Neuronal stem cell (in vitro differentiated cells): ENCODE results near the gene SHC1.

Experiments used
- DNase-seq: peaks from one replicate; pipeline ENCODE4 v3.0.0-alpha.2; 2013; ENCODE audit warnings: low spot score
- H2AFZ ChIP-seq: one replicate; pipeline ENCODE4 v1.6.1; 2013; ENCODE audit warnings: mild to moderate bottlenecking, low read length, inconsistent platforms
- H2AK5ac ChIP-seq: 2 replicates; pipeline ENCODE4 v1.6.1; 2013; ENCODE audit warnings: low read depth, mild to moderate bottlenecking, inconsistent platforms, low read length, moderate library complexity, mixed read lengths
- H2BK120ac ChIP-seq: 2 replicates; pipeline ENCODE4 v1.6.1; 2013; ENCODE audit warnings: low read depth, mild to moderate bottlenecking, inconsistent platforms, low read length, moderate library complexity, mixed read lengths
- H2BK12ac ChIP-seq: one replicate; pipeline ENCODE4 v1.6.1; 2013; ENCODE audit warnings: low read length, inconsistent platforms
- H2BK15ac ChIP-seq: 2 replicates; pipeline ENCODE4 v1.6.1; 2013; ENCODE audit warnings: mild to moderate bottlenecking, low read length, inconsistent platforms, mixed read lengths
- H2BK5ac ChIP-seq: one replicate; pipeline ENCODE4 v1.6.1; 2013; ENCODE audit warnings: inconsistent platforms, mild to moderate bottlenecking, low read length, moderate library complexity
- H3K14ac ChIP-seq: one replicate; pipeline ENCODE4 v1.6.1; 2013; ENCODE audit warnings: low read length, inconsistent platforms
- H3K18ac ChIP-seq: 2 replicates; pipeline ENCODE4 v1.6.1; 2013; ENCODE audit warnings: low read length, inconsistent platforms
- H3K23ac ChIP-seq: 2 replicates; pipeline ENCODE4 v1.6.1; 2013; ENCODE audit warnings: low read depth, mild to moderate bottlenecking, mixed read lengths, low read length, inconsistent platforms; ENCODE audit not compliant: poor library complexity
- H3K27ac ChIP-seq: replicated peaks from 3 replicates; pipeline ENCODE4 v1.5.1; 2013; ENCODE audit warnings: low read length, inconsistent platforms
- H3K27me3 ChIP-seq, 3 experiments: 2 replicates each; pipeline ENCODE4 v1.6.1; 2013; ENCODE audit warnings: low read length in 3 of 3, mild to moderate bottlenecking in 2 of 3, inconsistent platforms in 1 of 3, low read depth in 1 of 3, mixed read lengths in 1 of 3, moderate library complexity in 1 of 3; ENCODE audit not compliant: control insufficient read depth in 3 of 3, insufficient read depth in 3 of 3
- H3K36me3 ChIP-seq, 2 donors: replicated peaks in 1 of 2; 2 replicates each; pipeline ENCODE4 v1.6.1; 2013; ENCODE audit warnings: low read length in 2 of 2; ENCODE audit not compliant: control insufficient read depth in 2 of 2, insufficient read depth in 2 of 2
- H3K4ac ChIP-seq: 2 replicates; pipeline ENCODE4 v1.6.1; 2013; ENCODE audit warnings: inconsistent platforms, mild to moderate bottlenecking, low read length, moderate library complexity
- H3K4me1 ChIP-seq, 2 donors: 1 replicate in 1 of 2; 2 replicates in 1 of 2; pipeline ENCODE4 v1.6.1; 2013; ENCODE audit warnings: low read length in 2 of 2, low read depth in 1 of 2; ENCODE audit not compliant: control insufficient read depth in 2 of 2, insufficient read depth in 1 of 2
- H3K4me2 ChIP-seq: one replicate; pipeline ENCODE4 v1.6.1; 2013; ENCODE audit warnings: mild to moderate bottlenecking, low read length, inconsistent platforms; ENCODE audit not compliant: insufficient read depth, poor library complexity, severe bottlenecking
- H3K4me3 ChIP-seq, 2 donors: 2 replicates each; pipeline ENCODE4 v1.5.1; 2013; ENCODE audit warnings: low read length in 2 of 2, mild to moderate bottlenecking in 2 of 2, inconsistent platforms in 1 of 2, moderate library complexity in 1 of 2
- H3K79me1 ChIP-seq: one replicate; pipeline ENCODE4 v1.6.1; 2013; ENCODE audit warnings: low read depth, mild to moderate bottlenecking, inconsistent platforms, low read length, moderate library complexity
- H3K9ac ChIP-seq: one replicate; pipeline ENCODE4 v1.6.1; 2013; ENCODE audit warnings: mild to moderate bottlenecking, low read depth, low read length, inconsistent platforms; ENCODE audit not compliant: poor library complexity
- H3K9me3 ChIP-seq, 2 donors: replicated peaks in 1 of 2; 2 replicates each; pipeline versions ENCODE3 to v1.6.1; 2013; ENCODE audit warnings: low read length in 2 of 2, mild to moderate bottlenecking in 2 of 2, inconsistent platforms in 1 of 2, low read depth in 1 of 2, mixed read lengths in 1 of 2, moderate library complexity in 1 of 2; ENCODE audit not compliant: control insufficient read depth in 2 of 2, insufficient read depth in 1 of 2
- H4K8ac ChIP-seq: one replicate; pipeline ENCODE4 v1.6.1; 2013; ENCODE audit warnings: low read depth, mild to moderate bottlenecking, inconsistent platforms, low read length, moderate library complexity
- H4K91ac ChIP-seq: one replicate; pipeline ENCODE4 v1.6.1; 2013; ENCODE audit warnings: low read length, low read depth, mild to moderate bottlenecking, inconsistent platforms; ENCODE audit not compliant: poor library complexity
- WGBS, 2 donors: extraction: QIAGEN DNeasy Blood & Tissue Kit; methylation state at CpG; one replicate each; pipeline ENCODE4 v1.1.7; 2013; ENCODE audit warnings: missing lambda C conversion rate in 2 of 2, mixed read lengths in 1 of 2; ENCODE audit not compliant: insufficient read length in 2 of 2, insufficient replicate concordance in 1 of 2; ENCODE audit errors: extremely low coverage in 2 of 2; 5-methylcytosine and 5-hydroxymethylcytosine counted together

The SHC1 gene

DNA sequence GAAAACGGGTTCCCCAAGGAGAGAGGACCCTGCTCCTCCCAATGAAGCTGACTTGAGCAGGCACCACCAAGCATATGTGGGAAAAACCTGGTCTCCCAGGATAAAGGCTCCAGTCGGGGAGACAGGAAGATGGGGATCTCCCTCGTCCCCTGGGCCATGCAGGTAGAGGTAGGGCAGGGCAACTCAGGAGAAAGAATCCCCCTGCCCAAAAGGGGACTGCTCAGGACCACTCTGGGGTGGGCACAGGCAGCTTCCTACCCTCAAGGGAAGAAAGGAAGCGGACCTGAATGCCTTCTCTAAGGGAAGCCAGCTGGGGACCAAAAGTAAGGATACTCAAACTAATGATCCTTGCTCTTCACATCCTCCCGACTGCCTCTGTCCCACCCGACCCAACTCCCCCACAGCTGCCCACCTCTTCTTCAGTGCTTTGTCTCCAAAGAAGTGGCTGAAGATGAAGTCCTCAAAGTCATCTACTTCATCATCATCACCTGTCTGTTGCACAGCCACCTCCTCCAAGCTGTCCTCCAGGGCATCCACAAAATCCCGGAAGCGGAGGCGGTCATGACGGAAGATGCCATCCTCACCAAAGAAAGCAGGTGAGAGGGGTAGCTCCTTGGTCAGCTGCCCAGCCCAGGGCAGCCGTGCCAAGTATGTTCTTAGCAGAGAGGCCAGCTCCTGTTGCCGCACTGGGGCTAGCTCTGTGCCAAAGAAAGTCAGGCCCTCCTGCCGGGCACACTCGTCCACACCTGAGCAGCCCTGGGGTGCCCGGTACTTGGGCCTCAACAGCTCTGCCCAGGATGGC lies 25.2 kb downstream of the SHC1 start:
- Histone ChIP-seq H3K4me1 (peaks cover 14 to 37% of the 10 kb centered on the region in 2 donors), H2BK120ac (no peak overlapping the region), H2AK5ac (no peak overlapping the region), H2BK5ac (no peak overlapping the region), H3K79me1 (peaks cover 6% of the 10 kb centered on the region), H3K4me2 (no peak overlapping the region), H3K4ac (no peak overlapping the region), H4K8ac (no peak overlapping the region), H3K18ac (no peak overlapping the region), H3K9me3 (no peaks in the 10 kb centered on the region), H3K36me3 (peaks cover 35 to 39% of the 10 kb centered on the region in 2 donors), H2BK15ac (no peak overlapping the region), H3K4me3 (no peak overlapping the region), H2AFZ (no peak overlapping the region), H3K23ac (no peak overlapping the region), H3K9ac (no peak overlapping the region), H4K91ac (no peak overlapping the region), H3K27ac (no peak overlapping the region), H2BK12ac (no peak overlapping the region), H3K27me3 (no peaks in the 10 kb centered on the region), H3K14ac (no peak overlapping the region)
- DNase-seq = no peak
- WGBS, 2 donors = no CpG with 5 or more reads among the region's 15 CpGs

GRCh38 chr1:154944401-154945159 lies 26.0 kb downstream of the SHC1 start:
- H4K8ac ChIP-seq = no peak overlapping the region

GRCh38 chr1:154943649-154944400 lies 26.7 kb downstream of the SHC1 start:
- Histone ChIP-seq H3K4me2 (no peak overlapping the region), H4K8ac (no peak overlapping the region), H3K9ac (no peak overlapping the region), H3K14ac (no peak overlapping the region), H2BK5ac (no peak overlapping the region), H3K4me1 (peaks cover 20 to 42% of the 10 kb centered on the region in 2 donors), H3K36me3 (peaks cover 35 to 38% of the 10 kb centered on the region in 2 donors), H3K79me1 (peaks cover 6% of the 10 kb centered on the region), H3K9me3 (no peaks in the 10 kb centered on the region), H4K91ac (no peak overlapping the region), H2BK15ac (no peak overlapping the region), H2BK12ac (no peak overlapping the region), H2AFZ (no peak overlapping the region), H3K4me3 (no peak overlapping the region), H2BK120ac (no peak overlapping the region), H3K4ac (no peak overlapping the region), H3K27ac (no peak overlapping the region), H3K23ac (no peak overlapping the region), H2AK5ac (no peak overlapping the region), H3K18ac (no peak overlapping the region), H3K27me3 (no peaks in the 10 kb centered on the region)
- peak; percentile 44 for DNase-seq
- WGBS, 2 donors = no CpG with 5 or more reads among the region's 6 CpGs

More at GRCh38 chr1:154944401-154945159, 26.0 kb downstream of the SHC1 start:
- H2BK5ac ChIP-seq = no peak overlapping the region
- no peak overlapping the region for H3K9ac ChIP-seq
- H2BK15ac ChIP-seq = no peak overlapping the region
- H3K4me3 ChIP-seq = no peak overlapping the region
- H3K9me3 ChIP-seq = no peaks in the 10 kb centered on the region
- no peak overlapping the region for H3K4me2 ChIP-seq
- H3K36me3 ChIP-seq = peaks cover 35 to 38% of the 10 kb centered on the region in 2 donors
- H3K14ac ChIP-seq = no peak overlapping the region
- DNase-seq = no peak
- peaks cover 20 to 42% of the 10 kb centered on the region in 2 donors for H3K4me1 ChIP-seq
- no peak overlapping the region for H3K23ac ChIP-seq
- no peak overlapping the region for H3K27ac ChIP-seq
- H2AK5ac ChIP-seq = no peak overlapping the region
- no CpG with 5 or more reads among the region's 9 CpGs for WGBS, 2 donors
- no peak overlapping the region for H3K18ac ChIP-seq
- no peak overlapping the region for H4K91ac ChIP-seq
- H2BK12ac ChIP-seq = no peak overlapping the region
- H3K4ac ChIP-seq = no peak overlapping the region
- H3K27me3 ChIP-seq = no peaks in the 10 kb centered on the region
- no peak overlapping the region for H2BK120ac ChIP-seq
- peaks cover 6% of the 10 kb centered on the region for H3K79me1 ChIP-seq
- H2AFZ ChIP-seq = no peak overlapping the region
